Right forelimb (tissue), 1 donor: ENCODE data around the gene LIPG.
"Not testable (repeated sequence)": the region's sequence is repeated elsewhere in the genome, so short reads cannot be mapped to it uniquely, and the experiment has no call there.

ENCODE experiments used
- DNase-seq: peaks from one replicate; pipeline ENCODE4 v3.0.0-alpha.2; 2018

The LIPG gene

GRCh38 chr18:49579041-49579440 lies 17.2 kb downstream of the LIPG start:
- not testable (repeated sequence) for DNase-seq

DNA sequence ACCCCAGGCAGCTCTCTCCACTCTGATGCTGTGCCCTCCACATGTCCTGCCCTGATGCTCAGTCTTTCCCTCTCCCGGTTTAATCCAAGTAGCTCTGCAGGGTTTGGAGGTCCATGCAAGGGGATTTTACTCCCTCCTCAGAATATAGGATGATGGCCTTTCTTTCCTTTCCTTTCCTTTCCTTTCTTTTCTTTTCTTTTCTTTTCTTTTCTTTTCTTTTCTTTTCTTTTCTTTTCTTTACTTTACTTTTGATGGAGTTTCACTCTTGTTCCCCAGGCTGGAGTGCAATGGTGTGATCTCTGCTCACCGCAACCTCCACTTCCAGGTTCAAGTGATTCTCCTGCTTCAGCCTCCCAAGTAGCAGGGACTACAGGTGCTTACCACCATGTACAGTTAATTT lies 17.7 kb downstream of the LIPG start:
- not testable (repeated sequence) for DNase-seq

DNA sequence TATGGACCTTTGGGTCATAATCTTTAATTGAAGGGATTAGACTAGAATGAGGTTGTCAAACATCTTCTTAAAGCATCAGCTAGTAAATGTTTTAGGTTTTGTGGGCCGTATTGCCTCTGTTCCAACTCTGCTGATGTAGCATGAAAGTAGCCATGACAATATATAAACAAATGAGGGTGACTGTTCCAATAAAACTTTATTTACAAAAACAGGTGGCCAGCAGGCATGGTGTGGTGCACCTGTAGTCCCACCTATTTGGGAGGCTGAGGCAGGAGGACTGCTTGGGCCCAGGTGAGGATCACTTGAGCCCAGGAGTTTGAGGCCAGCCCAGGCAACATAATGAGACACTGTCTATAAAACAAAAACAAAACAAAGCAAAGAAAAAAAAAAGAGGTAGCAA lies 18.4 kb downstream of the LIPG start:
- DNase-seq = no peak

GRCh38 chr18:49581371-49581770 lies 19.5 kb downstream of the LIPG start:
- no peak for DNase-seq

DNA sequence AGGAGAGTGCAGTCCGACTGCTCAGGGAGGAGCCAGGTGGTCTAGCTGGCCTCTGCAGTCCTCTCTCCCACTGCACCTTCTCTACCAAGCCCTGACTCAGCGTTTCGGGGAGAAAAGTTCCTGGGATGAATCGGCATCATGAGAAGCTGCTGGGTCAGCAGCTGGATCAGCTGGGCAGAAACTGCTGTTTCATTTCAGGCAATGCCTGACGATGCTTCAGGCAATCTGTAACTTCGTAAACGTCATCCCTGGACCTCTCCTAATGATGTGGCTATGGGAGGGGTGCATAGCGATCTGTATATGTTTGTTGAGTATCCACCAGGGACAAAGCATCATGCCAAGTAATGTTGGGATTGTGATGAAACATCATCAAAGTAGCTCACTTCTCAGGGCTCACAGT lies 20.7 kb downstream of the LIPG start:
- no peak for DNase-seq

DNA sequence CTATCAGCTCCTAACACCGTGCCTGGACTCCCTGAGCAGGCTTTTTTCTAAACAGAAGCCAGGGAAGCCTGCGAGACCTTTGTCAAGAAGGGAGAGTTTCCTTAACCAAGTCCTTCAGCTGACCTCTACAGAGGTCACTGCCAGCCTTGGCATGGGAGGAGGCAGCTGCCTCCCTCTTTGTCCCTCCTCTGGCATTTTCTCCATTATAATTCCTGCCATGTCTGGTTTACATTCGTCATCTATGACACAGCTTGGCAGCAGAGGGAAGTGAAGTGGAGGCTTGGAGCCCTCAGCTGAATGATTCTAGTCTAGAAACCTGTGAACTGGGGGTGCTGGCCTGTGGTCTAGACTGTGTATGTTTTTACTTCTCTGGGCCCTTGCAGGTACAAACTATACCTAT lies 22.5 kb downstream of the LIPG start:
- no peak for DNase-seq

GRCh38 chr18:49584951-49585350 lies 23.1 kb downstream of the LIPG start:
- not testable (repeated sequence) for DNase-seq

DNA sequence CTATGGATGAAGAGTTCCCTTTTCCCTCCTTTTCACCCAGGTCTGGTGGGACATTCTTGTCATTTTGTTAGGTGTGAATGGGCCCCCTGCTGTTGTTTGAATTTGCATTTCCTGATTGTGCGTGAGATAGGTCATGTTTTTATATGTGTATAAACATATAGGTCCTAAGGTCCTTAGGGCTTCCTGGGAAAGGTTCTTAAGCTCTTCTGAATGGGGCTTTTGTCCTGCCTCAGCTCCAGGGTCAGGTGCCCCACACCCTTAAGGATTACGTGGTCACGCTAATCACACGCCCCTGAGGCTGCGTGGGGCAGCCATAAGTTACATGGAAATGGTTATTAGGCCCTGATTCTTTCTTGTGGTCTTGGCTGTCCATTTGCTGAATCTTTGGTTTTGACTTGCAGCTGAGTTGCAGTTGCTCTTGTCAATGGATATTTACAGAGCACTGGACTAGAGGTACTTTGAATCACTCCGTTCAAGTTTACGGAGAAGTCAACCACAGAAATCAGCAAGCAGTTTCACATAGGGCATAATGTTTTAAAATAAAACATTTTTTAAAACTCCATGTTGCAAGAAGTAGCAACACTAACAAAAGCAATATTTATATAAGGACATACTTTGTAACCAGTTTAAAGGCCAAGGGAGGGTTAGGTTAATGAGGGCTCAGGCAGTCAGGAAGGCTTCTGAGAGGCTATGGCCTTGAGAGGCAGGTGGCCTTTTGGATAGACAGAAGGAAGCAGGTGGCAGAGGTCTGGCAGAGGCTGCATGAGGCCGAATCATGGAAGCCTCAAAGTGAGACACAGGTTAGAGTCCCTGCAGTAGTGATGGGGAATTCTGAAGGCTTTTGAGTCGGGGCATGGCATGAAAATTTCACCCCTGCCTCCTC lies 24.2 kb downstream of the LIPG start:
- DNase-seq = no peak

DNA sequence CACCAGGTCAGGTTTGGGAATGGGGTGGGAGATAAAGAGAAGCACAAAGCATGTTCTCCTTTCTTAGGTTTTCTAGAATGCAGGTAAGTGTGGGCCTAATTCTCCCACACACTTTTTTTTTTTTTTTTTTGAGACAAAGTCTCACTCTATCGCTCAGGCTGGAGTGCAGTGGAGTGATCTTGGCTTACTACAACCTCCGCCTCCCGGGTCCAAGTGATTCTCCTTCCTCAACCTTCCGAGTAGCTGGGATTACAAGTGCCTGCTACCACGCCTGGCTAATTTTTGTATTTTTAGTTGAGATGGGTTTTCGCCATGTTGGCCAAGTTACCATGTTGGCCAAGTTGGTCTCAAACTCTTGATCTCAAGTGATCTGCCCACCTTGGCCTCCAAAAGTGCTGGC lies 26.3 kb downstream of the LIPG start:
- no peak for DNase-seq

GRCh38 chr18:49588971-49589370 lies 27.1 kb downstream of the LIPG start:
- DNase-seq = no peak

DNA sequence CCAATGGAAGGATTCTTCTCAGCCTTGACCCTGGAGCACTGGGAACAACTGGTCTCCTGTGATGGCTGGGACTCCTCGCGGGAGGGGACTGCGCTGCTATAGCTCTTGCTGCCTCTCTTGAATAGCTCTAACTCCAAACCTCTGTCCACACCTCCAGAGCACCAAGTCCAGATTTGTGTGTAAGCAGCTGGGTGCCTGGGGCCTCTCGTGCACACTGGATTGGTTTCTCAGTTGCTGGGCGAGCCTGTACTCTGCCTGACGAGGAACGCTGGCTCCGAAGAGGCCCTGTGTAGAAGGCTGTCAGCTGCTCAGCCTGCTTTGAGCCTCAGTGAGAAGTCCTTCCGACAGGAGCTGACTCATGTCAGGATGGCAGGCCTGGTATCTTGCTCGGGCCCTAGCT lies 28.8 kb downstream of the LIPG start:
- DNase-seq = no peak

GRCh38 chr18:49591271-49591670 lies 29.4 kb downstream of the LIPG start:
- no peak for DNase-seq

GRCh38 chr18:49591775-49592174 lies 29.9 kb downstream of the LIPG start:
- DNase-seq = no peak

DNA sequence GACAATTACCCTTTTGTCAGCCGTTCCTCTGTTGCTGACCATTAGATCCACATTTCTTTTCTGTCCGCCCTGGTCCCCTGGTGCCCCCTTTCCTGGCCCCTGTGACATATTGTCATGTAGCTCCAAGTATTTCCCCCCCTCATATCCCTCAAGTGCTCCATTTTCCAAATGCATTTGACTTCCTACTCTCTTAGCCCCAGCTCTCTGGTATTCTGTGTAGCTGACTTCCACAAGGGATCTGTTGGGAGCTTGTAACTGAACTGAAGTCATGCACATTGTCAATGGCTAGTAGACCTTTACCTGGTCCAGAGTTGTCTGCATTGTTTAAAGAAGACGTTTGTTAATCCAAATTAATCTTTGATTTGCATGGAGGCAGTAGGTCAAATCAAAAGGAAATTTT lies 34.8 kb downstream of the LIPG start:
- no peak for DNase-seq

DNA sequence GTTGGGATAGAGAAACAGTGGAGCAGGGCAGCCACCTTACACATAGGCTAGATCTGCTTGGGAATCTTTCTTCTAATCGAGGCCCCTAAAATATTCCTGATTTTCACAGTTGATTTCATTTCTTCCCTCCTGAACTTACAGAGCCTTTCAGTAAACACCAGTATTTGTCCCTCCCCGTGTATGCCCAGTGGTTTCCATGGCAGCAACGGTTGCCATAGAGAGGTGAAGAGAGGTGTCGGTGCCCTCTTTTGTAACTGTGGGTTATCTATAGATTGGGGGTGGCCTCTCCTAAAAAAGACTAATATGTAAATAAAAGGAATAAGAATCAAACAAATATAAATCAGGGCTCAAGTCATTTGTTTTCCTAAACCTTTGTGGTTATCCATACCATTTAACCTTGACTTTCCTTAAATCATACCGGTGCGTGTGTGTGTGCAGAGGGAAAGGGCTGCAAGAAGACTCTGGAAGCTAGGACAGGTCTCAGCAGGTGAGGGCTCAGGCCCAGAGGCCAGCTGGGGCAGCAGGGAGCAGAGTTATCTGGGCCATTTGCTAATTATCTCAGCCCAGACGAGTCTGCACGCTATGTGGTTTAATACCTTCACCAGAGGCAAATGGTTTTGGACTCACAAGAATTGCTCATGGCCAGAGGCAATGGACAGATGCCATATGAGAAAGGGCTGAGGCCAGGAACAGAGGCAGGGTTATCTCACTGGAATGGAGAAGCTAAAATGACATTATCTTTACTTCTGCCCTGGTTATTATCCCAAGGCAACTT lies 35.5 kb downstream of the LIPG start:
- DNase-seq = no peak

DNA sequence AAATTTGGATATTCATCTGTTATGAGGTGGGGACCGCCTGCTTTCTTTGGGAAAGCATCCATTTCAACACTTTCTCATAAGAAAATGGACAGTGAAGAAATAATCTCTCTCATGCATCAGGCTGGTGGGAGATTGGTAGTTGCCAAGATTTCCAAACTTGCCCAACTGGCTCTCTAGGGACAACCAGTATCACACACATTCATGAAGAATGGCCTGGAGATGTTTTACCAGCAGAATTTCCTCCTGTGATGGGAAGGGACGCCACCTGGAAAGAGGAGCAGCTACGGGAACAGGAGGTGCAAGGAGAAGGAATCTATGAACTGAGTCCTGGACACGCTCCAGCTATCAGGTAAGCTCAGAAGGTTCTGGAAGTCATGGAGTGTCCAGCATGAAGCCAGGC lies 39.4 kb downstream of the LIPG start:
- DNase-seq = no peak

DNA sequence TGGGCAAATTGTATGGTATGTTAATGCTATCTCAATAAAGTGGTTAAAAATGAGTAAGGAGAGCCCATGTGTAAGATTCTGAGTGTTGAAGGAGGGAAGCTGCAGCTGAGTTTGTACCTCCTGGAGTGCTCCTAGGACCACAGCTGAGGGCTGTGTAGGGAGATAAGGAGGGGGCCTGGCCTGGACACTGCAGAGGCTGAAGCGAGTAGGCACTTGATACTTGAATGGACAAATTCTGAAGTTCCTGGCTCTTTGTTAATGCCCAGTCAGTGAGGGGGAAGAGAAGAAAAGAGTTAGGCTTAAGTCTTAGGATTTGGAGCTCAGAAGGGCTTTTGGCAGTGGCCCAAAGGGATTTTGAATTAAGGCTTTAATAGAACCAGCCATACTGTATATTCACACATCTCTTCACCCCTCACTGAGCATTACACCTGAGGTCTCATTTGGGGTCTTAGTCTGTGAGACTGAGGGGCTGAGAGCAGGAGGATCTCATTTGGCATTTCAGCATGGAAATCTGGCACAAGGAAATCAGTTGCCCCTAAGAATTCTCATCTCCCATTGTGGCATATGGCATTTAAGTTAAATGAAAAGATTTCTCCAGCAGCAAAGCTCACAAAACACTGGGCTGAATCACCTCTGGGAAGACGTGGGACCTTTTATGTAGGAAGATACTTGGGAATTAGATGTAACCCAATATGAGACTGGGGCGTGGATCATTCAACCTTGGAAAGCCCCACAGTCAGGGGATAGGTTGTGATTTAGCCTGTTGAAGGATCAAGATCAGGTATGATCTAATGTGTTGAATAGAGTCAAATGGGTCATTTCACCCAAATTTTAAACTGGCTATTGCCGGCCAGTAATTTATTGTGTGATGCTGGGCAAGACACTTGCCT lies 46.8 kb downstream of the LIPG start:
- no peak for DNase-seq

GRCh38 chr18:49609256-49610021 lies 47.6 kb downstream of the LIPG start:
- DNase-seq = no peak

GRCh38 chr18:49610022-49610445 lies 48.2 kb downstream of the LIPG start:
- DNase-seq = no peak

- no peak for DNase-seq
These were observed 49.5 kb downstream of the LIPG start for GRCh38 chr18:49611316-49611715.

GRCh38 chr18:49612515-49613033 lies 50.7 kb downstream of the LIPG start:
- no peak for DNase-seq

DNA sequence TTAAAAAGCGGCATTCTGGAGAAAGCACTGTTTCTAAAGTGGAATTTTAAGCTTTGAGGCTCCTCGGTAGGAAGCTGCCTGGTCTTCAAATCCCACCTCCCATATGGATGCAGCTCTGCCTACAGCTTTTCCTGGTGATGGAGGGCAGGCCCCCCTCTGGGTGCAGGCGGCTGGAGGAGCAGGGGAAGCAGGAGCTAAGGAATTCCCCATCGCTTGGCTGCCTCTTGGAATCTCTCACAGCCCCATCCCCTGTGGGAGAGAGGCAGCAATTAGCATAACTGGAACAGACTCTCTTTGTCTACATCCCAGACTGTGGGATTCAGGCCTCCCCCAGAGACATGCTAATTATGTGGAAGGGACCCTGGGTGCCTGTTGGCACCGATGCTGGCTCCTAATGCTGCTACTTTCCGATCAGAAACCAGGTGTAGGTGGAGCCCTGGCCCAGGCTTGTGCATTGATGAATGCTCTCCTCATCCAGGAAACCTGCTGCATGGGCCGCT lies 51.3 kb downstream of the LIPG start:
- DNase-seq = no peak
